Measurements from ENCODE around the gene CD70. TPM values are rescaled to one million over a fixed set of nuclear protein-coding genes. Genes with fewer than 3 reads are reported as not detected.
"Not testable (repeated sequence)": the region's sequence is repeated elsewhere in the genome, so short reads cannot be mapped to it uniquely, and the experiment has no call there.

The CD70 gene
- total RNA-seq, 4 donors from 2014 or later = 2.2 TPM; not detected in 3

GRCh38 chr19:6599866-6600454 lies 9.0 kb upstream of the CD70 start:
- H3K9me3 ChIP-seq = peaks cover 0 to 10% (median 0%) of the 10 kb centered on the region in 3 donors
- no peaks in the 10 kb centered on the region for H3K4me1 ChIP-seq
- H3K4me3 ChIP-seq = no peak overlapping the region
- no peak for ATAC-seq
- H3K27ac ChIP-seq = no peak overlapping the region
- no peak for TF ChIP-seq POLR2AphosphoS5 (IDR thresholded peaks at IDR 0.05)
- no peak for TF ChIP-seq CTCF (IDR thresholded peaks at IDR 0.05)
- TF ChIP-seq POLR2A (IDR thresholded peaks at IDR 0.05) = no peak
- 67 to 80% methylated on average over 6 to 8 of the region's 8 CpGs for WGBS, 2 donors (ENCODE audit: low coverage in 1 of 2)
- peaks cover 53% of the 10 kb centered on the region for H3K27me3 ChIP-seq
- no peaks in the 10 kb centered on the region for H3K36me3 ChIP-seq

GRCh38 chr19:6598254-6598892 lies 7.4 kb upstream of the CD70 start:
- H3K4me3 ChIP-seq, H3K27ac ChIP-seq, H3K36me3 ChIP-seq, ATAC-seq, H3K4me1 ChIP-seq: not testable (repeated sequence)
- WGBS, 2 donors (ENCODE audit: low coverage in 1 of 2) = 39 to 46% methylated on average over 5 to 6 of the region's 6 CpGs
- Histone ChIP-seq H3K9me3 (peaks cover 0 to 10% (median 0%) of the 10 kb centered on the region in 3 donors), H3K27me3 (peaks cover 65% of the 10 kb centered on the region)

GRCh38 chr19:6597471-6598253 lies 6.7 kb upstream of the CD70 start:
- Histone ChIP-seq H3K9me3 (peaks cover 0 to 10% (median 0%) of the 10 kb centered on the region in 3 donors), H3K27me3 (peaks cover 66% of the 10 kb centered on the region)
- ATAC-seq, H3K36me3 ChIP-seq, H3K4me1 ChIP-seq, H3K27ac ChIP-seq, H3K4me3 ChIP-seq: not testable (repeated sequence)
- WGBS, 2 donors (ENCODE audit: low coverage in 1 of 2) = 68 to 95% methylated on average over 4 to 11 of the region's 34 CpGs

GRCh38 chr19:6596621-6597020 lies 5.7 kb upstream of the CD70 start:
- Histone ChIP-seq H3K4me1 (no peaks in the 10 kb centered on the region), H3K4me3 (no peak overlapping the region), H3K9me3 (peaks cover 0 to 10% (median 0%) of the 10 kb centered on the region in 3 donors), H3K27me3 (peaks cover 67% of the 10 kb centered on the region), H3K27ac (no peak overlapping the region), H3K36me3 (no peaks in the 10 kb centered on the region)
- 80% methylated on average over 1 to 6 of the region's 7 CpGs for WGBS, 2 donors (ENCODE audit: low coverage in 1 of 2)
- TF ChIP-seq CTCF (IDR thresholded peaks at IDR 0.05) = no peak
- TF ChIP-seq POLR2AphosphoS5 (IDR thresholded peaks at IDR 0.05) = no peak
- no peak for TF ChIP-seq POLR2A (IDR thresholded peaks at IDR 0.05)
- TF ChIP-seq EP300 (IDR thresholded peaks at IDR 0.05) = no peak
- ATAC-seq = no peak

- peaks cover 0 to 10% (median 0%) of the 10 kb centered on the region in 3 donors for H3K9me3 ChIP-seq
- ATAC-seq = no peak
- whole genome bisulfite sequencing, 2 donors (ENCODE audit: low coverage in 1 of 2) = 50 to 59% methylated on average over 9 to 11 of the region's 11 CpGs
- peaks cover 83% of the 10 kb centered on the region for H3K27me3 ChIP-seq
- TF ChIP-seq POLR2A (IDR thresholded peaks at IDR 0.05) (no peak), POLR2AphosphoS5 (IDR thresholded peaks at IDR 0.05) (no peak), EP300 (IDR thresholded peaks at IDR 0.05) (no peak), CTCF (IDR thresholded peaks at IDR 0.05) (no peak)
- H3K4me3 ChIP-seq = no peak overlapping the region
- H3K4me1 ChIP-seq = peaks cover 0 to 21% (median under 1%) of the 10 kb centered on the region in 3 donors
- no peaks in the 10 kb centered on the region for H3K36me3 ChIP-seq
- H3K27ac ChIP-seq = no peak overlapping the region
Observed at GRCh38 chr19:6593651-6594416, 2.9 kb upstream of the CD70 start.
